ENCODE measurements around the gene TBC1D14. TPM values are rescaled to one million over a fixed set of nuclear protein-coding genes. Genes with fewer than 3 reads are reported as not detected.

Gene TBC1D14
- total and polyA plus RNA-seq, 2 of the 8 experiments (the other 6 are each of a cell fraction or from before 2014, with no cell fraction given), result 45.6 to 48.2 TPM

DNA sequence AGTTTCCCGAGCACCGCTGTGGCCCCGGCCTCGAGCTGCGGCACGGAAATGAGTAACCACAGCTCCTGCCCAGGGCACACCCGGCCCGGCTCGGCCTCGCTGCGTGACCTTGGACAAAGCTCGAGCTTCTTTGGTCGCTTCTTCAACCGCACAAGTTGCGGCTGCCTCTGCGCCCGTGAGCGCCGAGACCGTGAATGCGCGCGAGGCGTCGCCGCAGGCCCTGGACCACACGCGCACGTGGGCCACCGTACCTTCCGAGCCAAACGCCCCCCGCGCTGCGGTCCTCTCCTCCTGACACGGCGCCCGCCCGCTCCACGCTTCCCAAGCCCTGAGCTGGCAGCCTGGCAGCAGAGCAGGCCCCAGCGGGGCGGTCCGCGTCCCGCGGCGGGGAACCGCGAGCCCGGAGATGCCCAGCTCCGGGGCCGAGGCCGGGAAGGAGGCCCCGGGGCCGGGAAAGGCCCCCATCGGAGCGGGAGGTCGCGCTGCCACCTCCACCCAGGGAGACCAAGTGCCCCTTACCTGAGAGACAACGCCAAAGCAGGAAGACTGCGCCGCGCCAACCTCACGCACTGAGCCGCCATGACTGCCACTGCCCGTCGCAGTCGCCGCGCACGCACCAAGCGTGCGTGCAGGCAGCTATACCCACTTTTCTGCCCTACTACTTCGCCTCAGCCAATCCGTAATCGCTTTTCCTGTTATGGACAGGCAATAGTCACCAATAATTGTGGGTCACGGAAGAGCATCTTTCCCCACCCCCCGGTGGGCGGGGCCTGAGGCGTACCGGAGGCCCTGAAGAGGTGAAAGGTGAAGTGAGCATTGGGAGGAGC, 158.0 kb downstream of the TBC1D14 start, which contains the start of gene GRPEL1:
TSS of gene GRPEL1 (minus strand) at position 613 of the 827 bp plus-strand sequence. CDS start at position 581, 32 bp downstream.
- 2% methylated on average over 64 of the region's 81 CpGs; no CpG with 5 or more reads in 1 of the 2 experiments for WGBS, 2 experiments (ENCODE audit: extremely low coverage in 1 of 2, insufficient coverage in 1 of 2, insufficient read length in 1 of 2, insufficient replicate concordance in 2 of 2, low coverage in 1 of 2, low lambda C conversion rate in 2 of 2, missing lambda C conversion rate in 1 of 2)
- Histone ChIP-seq H3K79me2 (ENCODE audit: control insufficient read depth in 1 of 2, insufficient read depth in 2 of 2, low read length in 2 of 2) (peaks cover 0 to 28% of the 10 kb centered on the region in 2 experiments; a peak in 2 of 4 replicates), H3K23me2 (ENCODE audit: low read depth, low read length) (peaks cover 10% of the 10 kb centered on the region), H3K14ac (ENCODE audit: insufficient read length) (no peak within 1 kb of the TSS), H2BK12ac (ENCODE audit: low read depth, low read length) (no peak within 1 kb of the TSS), H2BK5ac (ENCODE audit: low read depth, low read length) (peak within 1 kb of the TSS; percentile 83; the same call in 1 of the 2 replicates), H2BK20ac (ENCODE audit: low read length) (no peak within 1 kb of the TSS), H4K20me1 (replicated peaks in 1 of 2; ENCODE audit: control insufficient read depth in 1 of 2, insufficient read depth in 2 of 2, low read length in 2 of 2) (peaks cover 9 to 11% of the 10 kb centered on the region in 2 experiments), H3K4me1 (replicated peaks in 1 of 4; ENCODE audit: control insufficient read depth in 3 of 4, insufficient read depth in 4 of 4, low read length in 3 of 4) (peaks cover 2 to 6% (median 3%) of the 10 kb centered on the region in 4 experiments; a peak in 2 of 7 replicates), H3K23ac (ENCODE audit: insufficient read length) (no peak within 1 kb of the TSS), H4K91ac (replicated peaks; ENCODE audit: insufficient read length, low read length) (peak within 1 kb of the TSS; percentile 90), H3K9me3 (ENCODE audit: insufficient read depth in 2 of 2, low read depth in 1 of 2, low read length in 1 of 2) (no peaks in the 10 kb centered on the region), H3K27me3 (replicated peaks in 1 of 4; ENCODE audit: control insufficient read depth in 3 of 4, extremely low read depth in 1 of 4, insufficient read depth in 3 of 4, low read length in 3 of 4) (peaks cover 0 to 17% (median 10%) of the 10 kb centered on the region in 4 experiments; a peak in 6 of 7 replicates), H4K8ac (ENCODE audit: extremely low read depth, insufficient read depth, low read length) (peak within 1 kb of the TSS; percentile 72), H3K4ac (replicated peaks; ENCODE audit: insufficient read length, low read depth, low read length) (no peak within 1 kb of the TSS), H2AK5ac (ENCODE audit: low read depth, low read length) (no peak within 1 kb of the TSS), H3K36me3 (ENCODE audit: control insufficient read depth in 2 of 4, insufficient read depth in 4 of 4, low read length in 3 of 4) (peaks cover 0 to 14% (median 11%) of the 10 kb centered on the region in 4 experiments; a peak in 6 of 8 replicates), H2BK15ac (ENCODE audit: low read length) (no peak within 1 kb of the TSS), H3K79me1 (ENCODE audit: low read depth, low read length) (peaks cover 5% of the 10 kb centered on the region; the same call in 1 of the 2 replicates), H3K56ac (replicated peaks; ENCODE audit: insufficient read length, low read depth, low read length) (no peak within 1 kb of the TSS), H3K4me2 (ENCODE audit: insufficient read depth in 1 of 2, low read depth in 2 of 2, low read length in 2 of 2) (peak within 1 kb of the TSS; percentile 67 to 94), H2BK120ac (replicated peaks; ENCODE audit: low read depth, low read length) (no peak within 1 kb of the TSS), H3K9ac (replicated peaks in 1 of 4; ENCODE audit: extremely low read depth in 1 of 4, low read depth in 3 of 4, low read length in 3 of 4) (peak within 1 kb of the TSS; percentile 31 to 58 (median 51)), H3K27ac (ENCODE audit: low read depth, low read length) (peak within 1 kb of the TSS; percentile 38; the same call in 1 of the 2 replicates), H2AFZ (ENCODE audit: low read length) (no peak within 1 kb of the TSS; the same call in 1 of the 2 replicates), H3K4me3 (ENCODE audit: extremely low read depth in 1 of 4, insufficient read depth in 2 of 4, low read depth in 3 of 4, low read length in 4 of 4) (peak within 1 kb of the TSS; percentile 76 to 93 (median 80)), H3K18ac (ENCODE audit: extremely low read depth, low read length) (peak within 1 kb of the TSS; percentile 78), H4K5ac (ENCODE audit: insufficient read length, low read depth, low read length) (peak within 1 kb of the TSS; percentile 69)
- FAIRE-seq, result peak; percentile 75
- peak in 1 of 2 experiments; percentile 98 for DNase-seq (ENCODE audit: low read depth in 1 of 2, low spot score in 2 of 2)
- POLR2A ChIA-PET (ENCODE audit: partially characterized antibody), result interaction anchor here (0.8 to 2.8 kb wide), 18 partner anchors 9 to 152 kb away, joined by 3 to 17 read pairs (median 5); partner anchors contain the start of gene TADA2B
- CTCF ChIA-PET (ENCODE audit: partially characterized antibody), result interaction anchor here (0.6 to 9.4 kb wide), 12 partner anchors 11 to 194 kb away, joined by 3 to 108 read pairs (median 4); partner anchors contain the start of gene TADA2B
- TF ChIP-seq JUN (IDR thresholded peaks at IDR 0.05; ENCODE audit: low read depth, low read length) (no peak), RBBP5 (IDR thresholded peaks at IDR 0.05; ENCODE audit: borderline replicate concordance, low read depth, low read length) (peak; percentile 91), RFX5 (IDR thresholded peaks at IDR 0.05; ENCODE audit: borderline replicate concordance, low read depth, low read length) (0 out of 2 replicates have a peak, but pooled peaks have one; percentile 20), TBP (IDR thresholded peaks at IDR 0.05; ENCODE audit: low read depth, low read length) (peak; percentile 83), SP4 (IDR thresholded peaks at IDR 0.05; ENCODE audit: low read length) (peak; percentile 77; the same call in 1 of the 2 replicates), BACH1 (IDR thresholded peaks at IDR 0.05; ENCODE audit: low read length) (no peak), RXRA (IDR thresholded peaks at IDR 0.05; ENCODE audit: insufficient read depth, low read depth, low read length) (no peak)
- TF ChIP-seq, protein P1, sequence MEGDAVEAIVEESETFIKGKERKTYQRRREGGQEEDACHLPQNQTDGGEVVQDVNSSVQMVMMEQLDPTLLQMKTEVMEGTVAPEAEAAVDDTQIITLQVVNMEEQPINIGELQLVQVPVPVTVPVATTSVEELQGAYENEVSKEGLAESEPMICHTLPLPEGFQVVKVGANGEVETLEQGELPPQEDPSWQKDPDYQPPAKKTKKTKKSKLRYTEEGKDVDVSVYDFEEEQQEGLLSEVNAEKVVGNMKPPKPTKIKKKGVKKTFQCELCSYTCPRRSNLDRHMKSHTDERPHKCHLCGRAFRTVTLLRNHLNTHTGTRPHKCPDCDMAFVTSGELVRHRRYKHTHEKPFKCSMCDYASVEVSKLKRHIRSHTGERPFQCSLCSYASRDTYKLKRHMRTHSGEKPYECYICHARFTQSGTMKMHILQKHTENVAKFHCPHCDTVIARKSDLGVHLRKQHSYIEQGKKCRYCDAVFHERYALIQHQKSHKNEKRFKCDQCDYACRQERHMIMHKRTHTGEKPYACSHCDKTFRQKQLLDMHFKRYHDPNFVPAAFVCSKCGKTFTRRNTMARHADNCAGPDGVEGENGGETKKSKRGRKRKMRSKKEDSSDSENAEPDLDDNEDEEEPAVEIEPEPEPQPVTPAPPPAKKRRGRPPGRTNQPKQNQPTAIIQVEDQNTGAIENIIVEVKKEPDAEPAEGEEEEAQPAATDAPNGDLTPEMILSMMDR (IDR thresholded peaks at IDR 0.05; ENCODE audit: control extremely low read depth in 1 of 3, insufficient read depth in 1 of 3, low read depth in 1 of 3, low read length in 3 of 3), result no peak
